Muscle of back (tissue), 11 donors: ENCODE data around the gene ARHGAP15. TPM values are rescaled to one million over a fixed set of nuclear protein-coding genes. Genes with fewer than 3 reads are reported as not detected.

Experiments used
- DNase-seq, 3 donors: peaks; one replicate each; pipeline versions ENCODE4 v3.0.0 to v3.0.0-alpha.2; 2013
- polyA plus RNA-seq, 10 donors: library from polyadenylated mRNA; unstranded; fragments of 120-200 nt; gene quantifications; one replicate each; pipeline ENCODE4 v1.2.1, GENCODE V29; 2013; ENCODE audit not compliant: insufficient read length in 10 of 10

ARHGAP15 gene
- polyA plus RNA-seq, 10 donors = 6.3 to 14.6 (median 10.2) TPM

- DNase-seq = no peak
Observed at GRCh38 chr2:143451642-143452281, 322.5 kb downstream of the ARHGAP15 start.

DNA sequence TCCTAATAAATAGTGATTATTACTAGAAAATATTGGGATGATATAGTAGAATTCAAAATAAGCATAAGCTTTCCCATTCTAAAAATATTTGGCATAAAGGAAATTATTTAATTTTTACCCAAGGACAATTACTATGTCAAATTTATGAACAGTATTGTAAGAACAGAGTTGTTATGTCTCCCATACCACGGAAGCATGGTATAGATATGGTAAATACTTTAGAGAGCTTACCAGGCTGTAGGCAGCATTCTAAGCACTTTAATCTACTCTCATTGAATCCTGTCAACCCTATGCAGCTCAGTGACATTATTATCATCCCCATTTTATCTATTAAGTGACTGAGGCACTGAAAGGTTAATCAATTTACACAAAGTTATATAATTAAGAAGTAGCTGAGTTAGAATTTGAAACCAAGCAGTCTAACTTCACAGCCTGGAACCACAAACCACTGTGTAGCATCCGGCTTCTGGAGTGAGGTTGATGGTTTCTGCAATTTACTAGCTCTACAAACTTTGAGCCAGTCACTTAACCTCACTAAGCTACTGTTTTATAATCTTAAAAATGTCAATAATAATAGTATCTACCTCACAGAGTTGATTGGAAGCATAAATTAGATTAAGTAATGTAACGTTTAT lies 323.7 kb downstream of the ARHGAP15 start:
- DNase-seq = no peak

GRCh38 chr2:143453981-143454511 lies 324.8 kb downstream of the ARHGAP15 start:
- DNase-seq = no peak

DNA sequence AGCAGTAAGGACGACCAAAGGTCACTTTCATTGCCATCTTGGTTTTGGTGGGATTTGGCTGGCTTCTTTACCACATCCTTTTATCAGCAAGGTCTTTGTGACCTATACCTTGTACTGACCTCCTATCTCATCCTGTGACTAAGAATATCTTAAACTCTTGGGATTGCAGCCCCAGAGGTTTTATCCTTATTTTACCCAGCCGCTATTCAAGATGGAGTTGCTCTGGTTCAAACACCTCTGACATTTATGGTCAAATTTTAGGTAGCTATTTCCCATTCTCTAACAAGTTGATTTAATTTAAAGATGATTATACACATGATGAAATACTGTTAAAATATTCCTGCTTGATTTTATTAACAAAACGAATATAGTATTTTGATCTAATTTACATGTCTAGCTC lies 326.1 kb downstream of the ARHGAP15 start:
- DNase-seq = no peak

DNA sequence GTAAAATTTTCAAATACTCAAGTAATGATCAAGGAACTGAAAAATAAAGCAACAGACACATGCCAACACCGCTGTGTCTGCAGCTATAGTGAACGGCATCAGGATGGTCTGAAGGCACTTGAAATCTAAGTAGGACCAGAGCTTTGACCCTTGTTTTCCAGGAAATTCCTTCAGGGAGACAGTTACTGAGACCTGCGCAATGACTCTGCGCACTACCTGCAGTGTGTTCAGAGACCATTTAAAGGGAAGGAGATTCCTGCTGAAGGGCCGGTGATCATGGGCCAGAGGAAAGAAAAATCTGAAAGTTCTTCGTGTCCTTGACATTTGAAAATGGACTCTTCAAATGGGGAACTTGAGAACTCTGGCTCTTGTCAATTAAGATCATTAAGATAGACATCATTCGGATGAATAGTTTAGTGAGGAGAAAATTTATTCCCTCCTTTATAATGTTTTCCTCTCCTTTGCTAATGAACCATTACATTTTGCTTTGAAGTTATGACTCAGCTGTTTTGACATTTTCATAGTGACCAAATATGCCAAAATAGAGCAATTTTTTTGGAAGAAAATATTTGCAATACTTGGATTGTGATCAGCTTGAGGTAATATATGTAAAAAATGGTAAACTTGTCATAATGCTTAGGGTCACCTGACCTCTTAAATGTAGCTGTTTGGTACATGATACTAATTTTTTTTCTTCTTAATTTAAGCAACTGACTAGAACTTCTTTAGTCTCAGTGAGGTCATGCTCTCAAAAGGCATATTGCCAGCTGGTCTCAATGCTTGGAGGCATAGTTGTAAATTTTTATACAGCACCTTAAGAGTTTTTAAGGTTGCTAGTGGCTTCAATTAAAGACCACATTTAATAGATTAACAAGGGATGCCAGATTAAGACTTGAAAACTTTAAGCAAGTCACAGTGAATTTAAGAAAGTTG lies 329.3 kb downstream of the ARHGAP15 start:
- no peak for DNase-seq

GRCh38 chr2:143460382-143460781 lies 331.2 kb downstream of the ARHGAP15 start:
- no peak for DNase-seq

DNA sequence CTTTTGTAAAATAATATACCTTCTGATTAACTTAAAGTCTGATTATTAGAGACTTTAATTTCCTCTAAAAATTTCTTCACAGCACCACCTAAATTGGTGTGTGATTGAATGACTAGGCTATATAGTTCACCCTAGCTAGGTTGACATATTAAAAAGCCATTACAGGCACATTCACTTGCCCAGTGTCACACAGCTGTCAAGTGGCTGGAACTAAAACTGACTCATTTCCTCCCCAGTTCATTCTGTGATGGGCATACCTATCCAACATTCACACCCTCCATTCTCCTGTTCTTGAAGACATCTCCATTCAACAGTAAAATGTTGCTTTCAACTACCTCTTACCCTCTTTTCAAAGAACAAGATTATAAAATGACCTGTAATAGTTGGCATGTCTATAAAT lies 334.5 kb downstream of the ARHGAP15 start:
- DNase-seq = no peak

DNA sequence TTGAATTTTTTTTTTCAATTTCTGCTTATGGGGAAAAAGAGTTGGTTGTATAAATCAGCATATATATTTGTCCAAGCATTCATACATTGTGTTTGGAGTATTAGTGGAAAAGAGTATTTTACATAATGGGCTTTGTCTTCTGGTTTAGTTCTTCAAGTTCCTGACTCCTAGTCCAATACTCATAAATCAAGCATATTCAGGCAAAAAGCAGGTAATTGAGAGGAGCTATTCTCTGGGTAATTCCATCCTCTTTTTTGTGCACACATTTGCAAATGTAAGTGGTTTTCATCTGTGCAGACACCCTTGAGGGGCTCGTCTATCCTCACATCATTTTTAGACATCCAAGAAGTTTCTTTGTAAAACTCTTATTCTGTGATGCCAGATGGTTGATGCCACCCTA lies 337.2 kb downstream of the ARHGAP15 start:
- DNase-seq = no peak

DNA sequence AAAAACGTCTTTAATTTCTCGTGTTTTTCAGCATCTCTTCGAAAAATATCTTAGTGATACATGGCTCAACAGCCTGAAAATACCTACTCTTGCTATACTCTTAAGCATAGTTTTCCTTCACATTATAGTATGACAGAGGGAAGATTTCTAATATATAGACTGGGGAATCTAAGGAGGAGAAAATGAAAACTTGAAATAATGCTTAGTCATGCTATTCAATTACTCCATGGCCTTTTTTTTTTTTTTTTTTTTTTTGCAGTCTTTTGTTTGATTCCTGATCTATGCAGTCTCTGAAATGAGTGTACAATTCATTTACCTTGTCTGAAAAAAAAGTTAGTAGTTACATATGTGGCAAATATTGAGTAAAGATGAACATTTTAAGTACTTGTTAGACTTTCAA lies 337.8 kb downstream of the ARHGAP15 start:
- no peak for DNase-seq

DNA sequence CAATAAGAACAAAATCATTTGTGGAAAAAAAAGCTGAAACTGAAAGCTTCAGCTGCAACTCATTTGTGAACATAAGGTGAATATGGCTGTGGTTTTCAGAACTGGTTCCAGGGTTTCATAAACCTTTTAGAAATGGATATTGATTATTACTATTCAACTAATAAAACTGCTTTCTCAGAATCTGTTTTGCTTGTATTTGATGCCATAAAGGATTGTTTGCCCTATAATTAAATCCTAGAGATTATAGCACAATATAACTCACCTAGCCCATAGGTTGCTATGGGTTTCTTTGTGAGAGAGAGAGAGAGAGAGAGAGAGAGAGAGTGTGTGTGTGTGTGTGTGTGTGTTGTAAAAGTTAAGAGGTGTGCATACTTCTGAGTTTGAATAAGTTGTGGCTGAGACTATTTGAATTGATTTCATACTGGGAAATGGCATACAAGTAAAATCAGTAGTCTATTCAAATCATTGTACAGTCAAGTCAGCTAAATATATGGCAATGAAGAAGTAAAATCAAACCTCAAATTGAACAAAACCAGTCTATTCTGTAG lies 339.2 kb downstream of the ARHGAP15 start:
- no peak for DNase-seq

- no peak for DNase-seq
Observed at GRCh38 chr2:143469323-143469722, 340.1 kb downstream of the ARHGAP15 start.

GRCh38 chr2:143471550-143471949 lies 342.3 kb downstream of the ARHGAP15 start:
- no peak for DNase-seq

- peak; percentile 35 to 83 (median 56) for DNase-seq
Observed at GRCh38 chr2:143473216-143473615, 344.0 kb downstream of the ARHGAP15 start.

DNA sequence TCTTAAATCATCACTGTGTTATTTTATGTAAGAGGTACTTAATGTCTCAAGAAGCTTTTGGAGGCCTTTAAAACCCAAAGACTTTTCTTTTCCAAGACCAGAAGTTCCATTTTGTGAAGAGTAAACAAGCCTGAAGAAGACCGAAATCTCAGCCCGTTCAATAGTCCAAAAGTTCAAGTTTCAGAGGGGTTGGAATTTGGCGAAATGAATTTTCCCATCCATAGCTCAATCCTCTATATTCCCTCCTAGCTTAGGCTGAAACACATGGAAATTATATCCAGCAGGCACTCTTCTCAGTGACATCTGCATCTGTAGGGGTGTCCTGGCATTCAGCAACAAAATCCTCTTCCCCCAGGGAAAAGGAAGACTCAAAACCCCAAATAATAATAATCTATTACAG lies 344.6 kb downstream of the ARHGAP15 start:
- peak; percentile 44 to 86 (median 64) for DNase-seq

- DNase-seq = peak in 2 of 3 donors; percentile 44 to 54
Observed at GRCh38 chr2:143474586-143474985, 345.4 kb downstream of the ARHGAP15 start.

GRCh38 chr2:143475041-143475776 lies 346.0 kb downstream of the ARHGAP15 start:
- DNase-seq = peak; percentile 63 to 91 (median 70)

DNA sequence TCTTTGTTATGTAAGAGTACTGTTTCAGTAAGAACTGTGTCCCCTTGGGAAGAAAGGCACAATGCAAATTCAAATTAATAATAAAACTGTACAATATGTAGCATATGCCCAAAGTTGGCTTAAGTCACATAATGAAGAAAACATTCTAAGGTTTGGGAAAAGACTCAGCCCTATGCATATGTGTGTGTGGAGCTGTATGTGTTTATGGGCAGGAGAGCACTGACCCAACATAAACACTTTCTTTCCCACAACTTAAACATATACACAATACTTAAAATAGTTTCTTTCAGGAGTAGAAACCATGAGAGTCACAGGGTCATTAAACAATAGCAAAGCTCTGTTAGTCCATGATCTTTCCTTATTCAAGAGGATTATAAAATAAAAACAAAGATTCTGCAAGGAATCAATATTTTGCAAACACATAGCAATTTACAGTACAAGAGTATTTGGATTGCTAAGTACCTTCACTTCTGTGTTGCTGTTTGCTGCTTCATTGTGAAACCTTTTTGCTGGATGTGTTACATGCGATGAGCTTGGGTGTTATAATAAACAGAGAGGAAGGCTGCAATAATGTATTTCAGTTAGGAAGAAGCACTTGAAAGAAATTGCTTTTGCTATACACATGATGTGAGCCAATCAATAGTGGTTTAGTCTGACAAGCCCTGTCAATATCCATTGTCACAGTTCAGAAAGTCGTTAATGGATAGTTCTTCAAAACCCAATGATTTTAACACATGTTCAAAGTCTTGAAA lies 347.3 kb downstream of the ARHGAP15 start:
- DNase-seq = peak in 1 of 3 donors; percentile 54

DNA sequence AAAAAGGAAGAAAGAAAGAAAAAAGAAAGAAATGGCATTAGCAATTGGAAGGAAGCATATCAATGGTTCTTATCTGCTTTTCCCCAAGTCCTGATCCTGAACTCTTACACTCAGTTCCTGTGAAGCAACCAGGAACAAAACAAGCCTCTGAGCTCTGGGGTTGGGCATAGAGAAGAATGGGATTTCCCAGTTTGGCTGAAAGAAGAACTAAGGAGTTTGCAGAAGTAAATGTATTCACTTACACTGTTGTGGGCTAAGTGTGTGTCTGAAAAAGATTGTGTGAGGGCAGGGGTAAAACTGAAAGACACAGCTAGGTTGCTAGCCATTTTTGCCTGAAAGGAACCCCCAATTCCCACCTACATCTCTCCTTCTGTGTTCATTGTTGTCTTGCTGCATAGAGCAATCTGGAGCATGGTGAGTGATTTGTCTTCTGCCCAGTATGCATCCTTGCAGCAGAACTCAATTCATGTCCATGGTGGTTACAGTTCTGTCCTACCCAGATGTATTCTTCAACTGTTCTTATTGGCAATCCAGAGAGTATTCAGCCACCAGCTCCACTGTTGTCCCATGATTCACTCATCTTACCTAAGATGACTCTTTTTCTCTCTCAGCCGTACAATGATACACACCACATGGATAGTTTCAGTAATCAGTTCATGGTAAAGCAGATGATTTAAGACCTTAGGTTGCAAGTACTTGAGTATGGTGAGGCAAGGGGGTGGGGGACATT lies 348.7 kb downstream of the ARHGAP15 start:
- DNase-seq = no peak

DNA sequence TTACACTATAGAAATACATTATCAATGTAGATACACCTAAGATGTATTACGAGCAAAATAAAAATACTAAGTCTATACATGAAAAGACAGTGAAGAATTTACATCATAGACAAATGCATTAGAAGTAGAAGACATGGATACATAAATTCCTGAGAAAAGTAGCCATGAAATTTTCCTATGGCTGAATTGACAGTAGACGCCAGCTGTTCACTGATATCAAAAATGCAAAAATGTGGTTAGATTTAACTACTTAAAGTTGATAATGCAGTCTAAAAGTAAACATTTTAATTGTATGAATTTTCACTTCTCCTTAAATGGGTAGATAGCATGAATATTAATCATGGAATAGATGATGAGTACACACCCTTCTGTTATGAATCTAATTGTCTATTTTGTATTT lies 350.9 kb downstream of the ARHGAP15 start:
- DNase-seq = peak in 1 of 3 donors; percentile 48
